GM08714 (cell line): ENCODE measurements around the gene CHTF8.
A peak's percentile ranks its signal among the peaks of the same experiment; 100 is the strongest.

Experiments
- H3K4me3 ChIP-seq: fragments of 200-500 bp; sonication (Bioruptor generic); 2 replicates; pipeline ENCODE4 v1.5.1; 2014; ENCODE audit warnings: mild to moderate bottlenecking, low read length, inconsistent platforms
- ZNF274 ChIP-seq: IDR thresholded peaks from 2 replicates; pipeline ENCODE4 v1.6.1; 2012; ENCODE audit warnings: mild to moderate bottlenecking, low read depth, low read length

Gene CHTF8

DNA sequence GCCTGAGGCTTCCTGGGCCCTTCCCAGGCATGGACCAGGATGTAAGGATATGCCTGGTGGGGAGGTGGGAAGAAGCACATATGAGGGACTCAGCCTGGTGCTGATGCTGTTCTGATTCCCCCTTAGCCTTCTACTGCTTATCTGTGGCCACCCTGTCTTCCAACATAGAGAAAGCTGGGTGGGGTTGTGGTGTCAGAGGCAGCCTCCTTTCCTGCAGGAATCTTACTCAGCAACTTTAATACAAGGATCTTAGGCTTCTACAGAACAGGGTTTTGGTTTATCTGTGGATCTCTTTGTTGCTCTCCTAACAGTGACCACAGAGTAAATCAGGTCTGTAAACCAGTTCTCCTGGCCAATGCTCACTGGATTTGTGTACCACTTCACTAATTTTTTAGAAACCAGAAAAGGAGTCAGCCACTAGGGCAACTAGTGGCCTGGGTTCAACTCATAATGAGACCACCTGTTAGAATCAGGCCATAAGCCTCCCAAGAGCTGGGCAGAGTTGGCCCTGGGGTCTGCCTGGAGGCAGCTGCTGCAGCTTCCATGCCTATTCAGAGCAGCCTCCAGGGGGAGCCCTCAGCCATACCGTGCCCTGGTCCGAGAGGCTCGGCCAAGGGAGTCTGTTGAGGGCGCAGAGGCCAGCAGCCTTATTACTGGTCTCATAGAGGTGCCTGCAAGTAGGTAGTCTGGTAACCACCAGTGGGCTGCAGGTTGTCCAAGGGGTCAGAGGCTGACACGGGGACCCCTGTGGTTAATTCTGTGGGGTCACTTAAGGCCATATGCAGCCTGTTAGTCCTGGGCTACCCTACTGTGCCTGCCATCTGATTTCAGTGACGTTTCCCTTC is 19.9 kb downstream of the CHTF8 start:
- no peak for TF ChIP-seq ZNF274
- no peak overlapping the region for H3K4me3 ChIP-seq

- no peak for TF ChIP-seq ZNF274
- H3K4me3 ChIP-seq: no peak overlapping the region
Measured at GRCh38 chr16:69111876-69112230, 20.5 kb downstream of the CHTF8 start.

DNA sequence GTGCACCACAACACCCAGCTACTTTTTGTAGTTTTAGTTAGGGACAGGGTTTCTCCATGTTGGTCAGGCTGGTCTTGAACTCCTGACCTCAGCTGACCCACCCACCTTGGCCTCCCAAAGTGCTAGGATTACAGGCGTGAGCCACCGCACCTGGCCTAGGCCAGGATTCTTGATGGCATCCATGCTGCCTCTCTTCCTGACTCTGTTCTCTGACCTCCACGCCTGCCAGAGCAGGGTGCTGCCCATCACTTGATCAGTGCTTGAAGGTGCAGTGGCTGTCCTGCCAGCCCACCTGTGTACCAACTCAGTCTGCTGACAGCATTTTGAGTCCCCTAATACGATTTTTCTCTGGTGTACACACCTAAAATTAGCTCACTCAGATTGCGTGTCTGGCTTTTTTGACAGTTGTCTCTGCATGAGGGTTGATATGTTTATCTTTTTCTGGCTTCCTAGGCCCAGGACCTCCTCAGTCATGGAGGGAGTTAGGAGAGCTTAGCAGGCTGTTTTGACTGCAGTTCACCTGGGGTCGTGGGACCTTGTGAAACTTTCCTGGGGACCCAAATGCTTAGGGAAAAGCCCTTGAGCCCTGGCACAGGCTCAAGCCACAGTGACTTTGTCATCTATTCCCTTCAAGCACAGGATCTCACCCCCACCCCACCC is 21.0 kb downstream of the CHTF8 start:
- no peak for TF ChIP-seq ZNF274
- H3K4me3 ChIP-seq: no peak overlapping the region

GRCh38 chr16:69110406-69110805 is 22.0 kb downstream of the CHTF8 start:
- no peak overlapping the region for H3K4me3 ChIP-seq
- TF ChIP-seq ZNF274: no peak

GRCh38 chr16:69109486-69110270 is 22.7 kb downstream of the CHTF8 start:
- H3K4me3 ChIP-seq: no peak overlapping the region
- TF ChIP-seq ZNF274: no peak

GRCh38 chr16:69108905-69109252 is 23.5 kb downstream of the CHTF8 start:
- no peak for TF ChIP-seq ZNF274
- no peak overlapping the region for H3K4me3 ChIP-seq

DNA sequence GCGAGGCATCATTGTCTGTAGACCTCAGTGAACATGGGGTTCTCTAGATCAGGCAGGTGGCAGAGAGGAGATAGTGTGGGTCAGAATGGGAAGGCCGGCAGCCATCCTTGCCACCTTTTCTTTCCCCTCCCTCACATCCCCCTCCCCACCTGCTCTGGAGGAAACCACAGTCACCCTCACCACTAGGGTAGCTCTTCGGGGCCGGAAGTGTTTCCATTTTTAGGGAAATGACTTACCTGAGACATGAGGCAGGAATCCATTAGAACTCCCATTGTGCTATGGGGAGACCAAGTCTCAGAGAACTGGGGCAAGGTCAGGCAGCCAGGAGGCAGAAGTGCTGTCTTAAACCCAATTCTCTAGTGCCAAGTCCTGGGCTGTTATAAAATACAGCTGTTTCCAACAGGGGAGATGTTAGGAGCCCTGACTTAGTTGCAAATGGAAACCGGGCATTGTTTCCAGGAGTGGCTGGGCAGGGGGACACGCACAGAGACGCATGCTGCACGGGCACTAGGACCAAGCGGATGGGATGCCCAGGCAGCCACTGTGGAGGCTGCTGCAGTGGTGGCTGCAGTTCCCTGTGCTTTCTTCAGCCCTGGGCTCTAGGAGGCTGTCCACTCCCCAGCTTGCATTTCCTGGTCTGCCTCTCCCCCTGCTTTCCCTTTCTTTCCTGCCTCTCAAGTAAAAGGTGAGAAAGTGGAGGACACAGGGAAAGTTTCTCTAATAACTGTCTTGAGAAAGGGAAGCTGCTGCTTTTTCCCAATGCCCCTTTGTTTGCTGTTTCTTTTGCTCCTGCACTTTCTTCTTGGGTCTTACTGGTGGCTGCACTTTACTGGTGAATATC is 24.1 kb downstream of the CHTF8 start:
- TF ChIP-seq ZNF274: no peak
- H3K4me3 ChIP-seq: no peak overlapping the region

DNA sequence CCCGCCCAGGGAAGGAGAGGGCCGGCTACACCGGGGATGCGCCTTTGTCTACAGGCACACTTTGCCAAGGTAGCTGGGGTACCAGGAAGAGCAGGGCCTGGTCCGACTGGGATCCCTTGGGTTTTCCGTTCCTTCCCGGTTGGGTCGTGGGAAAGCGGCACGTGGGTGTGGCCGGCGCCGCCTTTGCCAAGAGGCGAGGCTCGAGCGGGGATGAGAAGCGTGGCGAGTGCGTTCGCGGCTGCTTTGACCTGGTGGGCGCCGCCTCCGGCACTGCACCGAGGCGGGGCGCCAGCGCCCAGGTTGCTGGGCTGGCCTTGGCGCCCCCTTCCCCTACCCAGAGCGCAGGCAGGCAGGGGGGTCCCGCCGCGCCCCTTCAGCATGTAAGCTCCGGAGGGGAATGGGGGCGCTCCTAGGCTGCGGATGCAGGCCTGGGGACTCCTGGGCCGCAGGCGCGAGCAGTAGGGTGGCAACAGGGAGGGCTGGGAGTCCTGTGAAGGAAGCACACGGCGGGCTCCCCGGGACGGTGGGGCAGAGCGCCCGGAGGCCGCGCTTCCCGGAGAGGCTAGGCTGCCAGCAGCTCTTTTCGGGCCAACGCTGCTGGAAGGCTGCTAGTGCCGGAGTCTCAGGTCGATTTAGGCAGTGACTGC is 24.9 kb downstream of the CHTF8 start:
- no peak overlapping the region for H3K4me3 ChIP-seq

GRCh38 chr16:69106491-69107315 is 25.7 kb downstream of the CHTF8 start:
- H3K4me3 ChIP-seq: peak overlapping the region; percentile 62; the same call in 1 of the 2 replicates
- TF ChIP-seq ZNF274: no peak

More for the DNA sequence above, 24.9 kb downstream of the CHTF8 start:
- TF ChIP-seq ZNF274: no peak

- H3K4me3 ChIP-seq: peak within 1 kb of the TSS; percentile 62; the same call in 1 of the 2 replicates
- TF ChIP-seq ZNF274: no peak
Measured at GRCh38 chr16:69105501-69106361, 26.7 kb downstream of the CHTF8 start, which contains the start of gene HAS3. Gene HAS3, plus strand, starts transcription at chr16:69105653. Its CDS starts 3,743 bp downstream, at chr16:69109396.

DNA sequence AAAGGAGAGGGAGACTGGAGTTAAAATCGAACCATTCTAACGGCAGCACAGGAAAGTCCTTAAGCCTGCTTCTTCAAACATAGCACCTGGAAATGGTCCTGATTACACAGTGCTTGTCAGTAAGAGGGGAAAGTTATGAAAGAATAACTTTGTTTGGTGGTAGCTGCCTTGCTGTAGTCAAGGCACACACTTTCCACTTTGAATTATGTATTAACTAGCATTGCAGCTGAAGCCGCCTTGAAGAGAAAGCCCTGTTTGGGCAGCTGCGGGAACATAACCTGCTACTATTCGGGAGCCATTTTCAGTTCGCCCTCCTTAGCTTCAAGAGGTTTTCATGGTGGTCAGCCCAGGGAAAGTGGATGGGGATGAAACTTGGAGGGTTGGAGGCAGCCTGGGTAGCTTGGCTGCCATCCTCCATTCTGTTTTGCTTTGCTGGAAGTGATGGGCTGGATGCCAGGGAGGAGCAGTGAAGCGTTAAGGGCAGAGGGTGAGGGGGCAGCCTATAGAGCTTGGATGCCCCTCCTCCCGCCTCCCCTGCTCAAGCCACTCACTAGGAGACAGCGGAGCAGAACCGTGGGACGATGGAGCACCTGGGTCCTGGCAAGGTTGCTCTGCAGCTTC is 32.2 kb downstream of the CHTF8 start:
- no peak for TF ChIP-seq ZNF274
- no peak overlapping the region for H3K4me3 ChIP-seq

- TF ChIP-seq ZNF274: no peak
- no peak overlapping the region for H3K4me3 ChIP-seq
Measured at GRCh38 chr16:69095193-69095592, 37.2 kb downstream of the CHTF8 start.
